ENCODE data around the gene CAMK2D.

GRCh38 chr4:113442826-113443225 lies 318.7 kb downstream of the CAMK2D start:
- TF ChIP-seq CTCF (IDR thresholded peaks at IDR 0.05; ENCODE audit: borderline replicate concordance, extremely low read depth, low read length, poor library complexity, severe bottlenecking) (no peak), EZH2 (IDR thresholded peaks at IDR 0.05; ENCODE audit: borderline replicate concordance, low read depth, low read length, severe bottlenecking) (no peak)

Data from DND-41 (cell line).